PC-9 (cell line): Measurements from ENCODE around the gene CUX1. TPM values are rescaled to one million over a fixed set of nuclear protein-coding genes. Genes with fewer than 3 reads are reported as not detected.
"Not testable (repeated sequence)": the region's sequence is repeated elsewhere in the genome, so short reads cannot be mapped to it uniquely, and the experiment has no call there.

Experiments used
- BruUV-seq: library from RNA; stranded (reverse); fragments of 400-500 nt; replicated peaks from 2 replicates; lab custom pipeline; 2021; lab: Mats Ljungman, UMichigan
- CTCF ChIA-PET: fragments of 300-600 bp; sonication (Branson Sonifier 250); formaldehyde crosslinking; loops from one replicate; lab custom pipeline; 2022; ENCODE audit warnings: antibody characterized with exemption; lab: Charles Lee
- POLR2A ChIA-PET: fragments of 300-600 bp; sonication (Branson Sonifier 250); formaldehyde crosslinking; loops from one replicate; lab custom pipeline; 2022; ENCODE audit warnings: antibody characterized with exemption; ENCODE audit not compliant: unreplicated experiment; lab: Charles Lee
- DNase-seq, 2 experiments: peaks; one replicate each; pipeline versions ENCODE4 v3.0.0 to v3.0.0-alpha.2; 2015 to 2022; ENCODE audit warnings: mixed read lengths in 1 of 2
- H2AFZ ChIP-seq: fragments of 200-600 bp; sonication (generic); 2 replicates; pipeline ENCODE4 v1.8.1; 2017; ENCODE audit warnings: antibody characterized with exemption
- H3F3A ChIP-seq: fragments of 200-600 bp; sonication (generic); 2 replicates; pipeline ENCODE4 v1.8.1; 2017; ENCODE audit warnings: antibody characterized with exemption, mild to moderate bottlenecking, low read depth; ENCODE audit not compliant: insufficient read depth
- H3K27ac ChIP-seq: fragments of 200-600 bp; sonication (generic); 2 replicates; pipeline ENCODE4 v1.6.1; 2016; ENCODE audit warnings: mixed run types
- H3K27me3 ChIP-seq: fragments of 200-600 bp; sonication (generic); 2 replicates; pipeline ENCODE4 v1.6.1; 2016; ENCODE audit warnings: low read depth, mixed run types; ENCODE audit not compliant: insufficient read depth
- H3K36me3 ChIP-seq: fragments of 200-600 bp; sonication (generic); 2 replicates; pipeline ENCODE4 v1.6.1; 2016; ENCODE audit warnings: low read depth, mixed run types
- H3K4me1 ChIP-seq: fragments of 200-600 bp; sonication (generic); replicated peaks from 2 replicates; pipeline ENCODE4 v1.6.1; 2016; ENCODE audit warnings: mixed run types; ENCODE audit not compliant: insufficient read depth
- H3K4me2 ChIP-seq: fragments of 200-600 bp; sonication (generic); 2 replicates; pipeline ENCODE4 v1.6.1; 2017; ENCODE audit warnings: mixed run types
- H3K4me3 ChIP-seq: fragments of 200-600 bp; sonication (generic); 2 replicates; pipeline ENCODE4 v1.6.1; 2016; ENCODE audit warnings: mixed run types
- H3K79me2 ChIP-seq: fragments of 200-600 bp; sonication (generic); 2 replicates; pipeline ENCODE4 v1.6.1; 2017; ENCODE audit warnings: low read depth, mixed run types
- H3K9me2 ChIP-seq: fragments of 200-600 bp; sonication (generic); 2 replicates; pipeline ENCODE4 v1.8.1; 2017; ENCODE audit warnings: mild to moderate bottlenecking; ENCODE audit not compliant: insufficient read depth
- H3K9me3 ChIP-seq: fragments of 200-600 bp; sonication (generic); 2 replicates; pipeline ENCODE4 v1.8.1; 2016; ENCODE audit warnings: low read depth; ENCODE audit not compliant: insufficient read depth
- H4K20me1 ChIP-seq: fragments of 200-600 bp; sonication (generic); 2 replicates; pipeline ENCODE4 v1.8.1; 2017; ENCODE audit not compliant: insufficient read depth
- CTCF ChIP-seq: fragments of 200-600 bp; sonication (generic); conservative IDR thresholded peaks from 2 replicates; pipeline ENCODE4 v1.6.1; 2017; ENCODE audit warnings: mixed run types, antibody characterized with exemption, mild to moderate bottlenecking, moderate library complexity
- EZH2 ChIP-seq: fragments of 200-600 bp; sonication (generic); IDR thresholded peaks from 2 replicates; pipeline ENCODE4 v1.8.0; 2017; ENCODE audit warnings: antibody characterized with exemption, low read depth
- intact Hi-C: fragments of 100-400 bp; cut with micrococcal nuclease; formaldehyde crosslinking; loops from one replicate; pipeline ENCODE4 v1.10.0; 2022; ENCODE audit not compliant: unreplicated experiment
- total RNA-seq: library from RNA; stranded (reverse); gene quantifications from 2 replicates; pipeline ENCODE4 v1.2.3, GENCODE V29; 2021

Gene CUX1
- total RNA-seq, 1 experiment from 2014 or later, result 83.3 TPM

DNA sequence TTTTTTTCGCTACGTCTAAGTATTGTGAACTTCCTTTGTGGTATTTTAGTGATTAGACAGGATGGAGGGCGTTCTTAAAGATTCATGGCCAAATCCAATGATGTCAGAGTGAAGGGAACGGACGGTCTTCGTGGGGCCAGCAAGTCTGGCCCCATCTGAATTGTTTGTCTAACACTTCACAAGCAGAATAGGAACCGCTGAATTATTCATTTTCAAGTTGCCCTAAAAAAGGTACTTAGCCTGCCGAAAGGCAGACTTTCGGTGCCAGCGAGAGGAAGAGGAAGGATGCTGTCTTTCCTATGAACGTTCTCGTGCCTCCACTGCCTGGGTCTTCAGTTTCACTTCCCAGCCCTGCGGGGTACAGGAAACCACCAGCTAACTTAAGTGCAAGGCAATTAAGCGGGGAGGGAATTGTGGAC, 323.5 kb downstream of the CUX1 start:
- DNase-seq, result no peak
- Histone ChIP-seq H4K20me1 (no peaks in the 10 kb centered on the region), H3K4me2 (no peak overlapping the region), H3F3A (no peaks in the 10 kb centered on the region), H3K4me1 (no peaks in the 10 kb centered on the region), H2AFZ (no peak overlapping the region), H3K9me2 (no peaks in the 10 kb centered on the region), H3K36me3 (no peaks in the 10 kb centered on the region), H3K9me3 (no peaks in the 10 kb centered on the region), H3K27ac (no peak overlapping the region), H3K27me3 (no peaks in the 10 kb centered on the region), H3K79me2 (no peaks in the 10 kb centered on the region), H3K4me3 (no peak overlapping the region)
- BruUV-seq, result no TSS peak
- intact Hi-C loops, result no loop called here
- no peak for TF ChIP-seq CTCF
- TF ChIP-seq EZH2, result no peak
- POLR2A ChIA-PET, result interaction anchor here (0.7 kb wide), 2 partner anchors 10 to 556 kb away, joined by 4 to 12 read pairs; no protein-coding TSS in a partner anchor
- CTCF ChIA-PET, result no interaction called here

GRCh38 chr7:102142433-102142832, 325.0 kb downstream of the CUX1 start:
- H3K4me2 ChIP-seq, CTCF ChIA-PET, H4K20me1 ChIP-seq, BruUV-seq, H3K79me2 ChIP-seq, DNase-seq, intact Hi-C loops, H3K9me3 ChIP-seq, H3K27me3 ChIP-seq, H3K4me1 ChIP-seq, H3K27ac ChIP-seq, H3K9me2 ChIP-seq, H3F3A ChIP-seq, H3K36me3 ChIP-seq, POLR2A ChIA-PET, H2AFZ ChIP-seq, H3K4me3 ChIP-seq: not testable (repeated sequence)

GRCh38 chr7:102146122-102146521, 328.7 kb downstream of the CUX1 start:
- Histone ChIP-seq H3K27ac (no peak overlapping the region), H3K4me1 (peaks cover 8% of the 10 kb centered on the region), H3K4me2 (no peak overlapping the region), H3K79me2 (no peaks in the 10 kb centered on the region), H3K36me3 (no peaks in the 10 kb centered on the region), H3F3A (0 out of 2 replicates have a peak, but pooled peaks cover 8% of the 10 kb centered on the region), H3K9me2 (no peaks in the 10 kb centered on the region), H3K4me3 (no peak overlapping the region), H3K9me3 (no peaks in the 10 kb centered on the region), H4K20me1 (no peaks in the 10 kb centered on the region), H2AFZ (no peak overlapping the region), H3K27me3 (no peaks in the 10 kb centered on the region)
- POLR2A ChIA-PET, result no interaction called here
- CTCF ChIA-PET, result no interaction called here
- no peak for TF ChIP-seq CTCF
- TF ChIP-seq EZH2, result no peak
- DNase-seq, result no peak
- intact Hi-C loops, result no loop called here
- no TSS peak for BruUV-seq

GRCh38 chr7:102147008-102147407, 329.6 kb downstream of the CUX1 start:
- POLR2A ChIA-PET, result no interaction called here
- CTCF ChIA-PET, result no interaction called here
- no peak for TF ChIP-seq CTCF
- TF ChIP-seq EZH2, result no peak
- no peaks in the 10 kb centered on the region for H3K36me3 ChIP-seq
- H2AFZ ChIP-seq, result no peak overlapping the region
- H3K79me2 ChIP-seq, result no peaks in the 10 kb centered on the region
- no peak overlapping the region for H3K27ac ChIP-seq
- H3K27me3 ChIP-seq, result no peaks in the 10 kb centered on the region
- intact Hi-C loops, result no loop called here
- H3K4me3 ChIP-seq, result no peak overlapping the region
- H3K4me1 ChIP-seq, result peaks cover 17% of the 10 kb centered on the region
- no peak for DNase-seq
- H3K9me2 ChIP-seq, result no peaks in the 10 kb centered on the region
- H3F3A ChIP-seq, result peaks cover 16% of the 10 kb centered on the region; the same call in 1 of the 2 replicates
- no peaks in the 10 kb centered on the region for H3K9me3 ChIP-seq
- H3K4me2 ChIP-seq, result no peak overlapping the region
- BruUV-seq, result no TSS peak
- H4K20me1 ChIP-seq, result no peaks in the 10 kb centered on the region
